ENCODE measurements around the gene KRT23.
"Not testable (repeated sequence)": the region's sequence is repeated elsewhere in the genome, so short reads cannot be mapped to it uniquely, and the experiment has no call there.

Gene KRT23

GRCh38 chr17:40936976-40937375 is 470 bp downstream of the KRT23 start:
- Histone ChIP-seq H3K9me3 (replicated peaks in 1 of 11) (no peaks in the 10 kb centered on the region), H3K9ac (no peak overlapping the region), H3K4me1 (peaks cover 0 to 4% (median 0%) of the 10 kb centered on the region in 10 experiments; a peak in 1 of 20 replicates), H3K27me3 (no peaks in the 10 kb centered on the region), H3K4me2 (no peak overlapping the region), H3K27ac (no peak overlapping the region), H4K20me1 (no peaks in the 10 kb centered on the region), H3K36me3 (no peaks in the 10 kb centered on the region), H3K4me3 (no peak overlapping the region)
- TF ChIP-seq Cebpa-rat (IDR thresholded peaks at IDR 0.05) = no peak

- H3K36me3 ChIP-seq = no peaks in the 10 kb centered on the region
- no peak overlapping the region for H3K9ac ChIP-seq
- no peaks in the 10 kb centered on the region for H3K27me3 ChIP-seq
- H3K9me3 ChIP-seq (replicated peaks in 1 of 11) = no peaks in the 10 kb centered on the region
- H3K27ac ChIP-seq = no peak overlapping the region
- H4K20me1 ChIP-seq = no peaks in the 10 kb centered on the region
- H3K4me2 ChIP-seq = no peak overlapping the region
- no peak for TF ChIP-seq Cebpa-rat (IDR thresholded peaks at IDR 0.05)
- peaks cover 0 to 4% (median 0%) of the 10 kb centered on the region in 10 experiments; a peak in 1 of 20 replicates for H3K4me1 ChIP-seq
- H3K4me3 ChIP-seq = no peak overlapping the region
These were observed 942 bp downstream of the KRT23 start for GRCh38 chr17:40936437-40936971.

- H3K4me1 ChIP-seq = peaks cover 0 to 4% (median 0%) of the 10 kb centered on the region in 10 experiments; a peak in 1 of 20 replicates
- H3K27me3 ChIP-seq = no peaks in the 10 kb centered on the region
- H3K9me3 ChIP-seq (replicated peaks in 1 of 11) = no peaks in the 10 kb centered on the region
- no peak overlapping the region for H3K4me3 ChIP-seq
- no peak overlapping the region for H3K27ac ChIP-seq
- H4K20me1 ChIP-seq = no peaks in the 10 kb centered on the region
- H3K36me3 ChIP-seq = no peaks in the 10 kb centered on the region
- no peak for TF ChIP-seq Cebpa-rat (IDR thresholded peaks at IDR 0.05)
- no peak overlapping the region for H3K9ac ChIP-seq
- no peak overlapping the region for H3K4me2 ChIP-seq
These were observed 1.8 kb downstream of the KRT23 start for GRCh38 chr17:40935624-40936023.

GRCh38 chr17:40932608-40933007 is 4.8 kb downstream of the KRT23 start:
- no peak for TF ChIP-seq Cebpa-rat (IDR thresholded peaks at IDR 0.05)
- Histone ChIP-seq H4K20me1 (no peaks in the 10 kb centered on the region), H3K27me3 (no peaks in the 10 kb centered on the region), H3K4me1 (peaks cover 0 to 4% (median 0%) of the 10 kb centered on the region in 10 experiments; a peak in 1 of 20 replicates), H3K4me3 (no peak overlapping the region), H3K36me3 (no peaks in the 10 kb centered on the region), H3K4me2 (no peak overlapping the region), H3K9ac (no peak overlapping the region), H3K9me3 (replicated peaks in 1 of 11) (no peaks in the 10 kb centered on the region), H3K27ac (no peak overlapping the region)

GRCh38 chr17:40931311-40931710 is 6.1 kb downstream of the KRT23 start:
- Histone ChIP-seq H3K9me3 (replicated peaks in 1 of 11) (no peaks in the 10 kb centered on the region), H3K4me3 (no peak overlapping the region), H3K4me1 (peaks cover 0 to under 1% (median 0%) of the 10 kb centered on the region in 10 experiments; a peak in 1 of 20 replicates), H3K9ac (no peak overlapping the region), H3K27ac (no peak overlapping the region), H4K20me1 (no peaks in the 10 kb centered on the region), H3K27me3 (no peaks in the 10 kb centered on the region), H3K36me3 (no peaks in the 10 kb centered on the region), H3K4me2 (no peak overlapping the region)
- TF ChIP-seq Cebpa-rat (IDR thresholded peaks at IDR 0.05) = no peak

- no peak overlapping the region for H3K27ac ChIP-seq
- no peaks in the 10 kb centered on the region for H3K27me3 ChIP-seq
- no peak for TF ChIP-seq Cebpa-rat (IDR thresholded peaks at IDR 0.05)
- peaks cover 0 to 20% (median 0%) of the 10 kb centered on the region in 10 experiments; a peak in 8 of 20 replicates for H3K4me1 ChIP-seq
- no peak overlapping the region for H3K9ac ChIP-seq
- H4K20me1 ChIP-seq = no peaks in the 10 kb centered on the region
- H3K36me3 ChIP-seq = no peaks in the 10 kb centered on the region
- no peak overlapping the region for H3K4me3 ChIP-seq
- H3K9me3 ChIP-seq (replicated peaks in 1 of 11) = no peaks in the 10 kb centered on the region
- H3K4me2 ChIP-seq = no peak overlapping the region
These were observed 11.1 kb downstream of the KRT23 start for GRCh38 chr17:40926341-40926740.

GRCh38 chr17:40922239-40922638 is 15.2 kb downstream of the KRT23 start:
- peak overlapping the region in 3 of 11 experiments; percentile 1 to 58 (median 9); a peak in 3 of 22 replicates for H3K9ac ChIP-seq
- H4K20me1 ChIP-seq = no peaks in the 10 kb centered on the region
- H3K27me3 ChIP-seq = no peaks in the 10 kb centered on the region
- no peak for TF ChIP-seq Cebpa-rat (IDR thresholded peaks at IDR 0.05)
- peak overlapping the region in 5 of 11 experiments; percentile 37 to 86 (median 64); a peak in 10 of 22 replicates for H3K27ac ChIP-seq
- no peaks in the 10 kb centered on the region for H3K9me3 ChIP-seq (replicated peaks in 1 of 11)
- H3K4me2 ChIP-seq = peak overlapping the region in 4 of 11 experiments; percentile 10 to 55 (median 45); a peak in 7 of 22 replicates
- H3K36me3 ChIP-seq = no peaks in the 10 kb centered on the region
- H3K4me3 ChIP-seq = no peak overlapping the region
- peaks cover 0 to 26% (median 0%) of the 10 kb centered on the region in 10 experiments; a peak in 8 of 20 replicates for H3K4me1 ChIP-seq

GRCh38 chr17:40921026-40921425 is 16.4 kb downstream of the KRT23 start:
- no peaks in the 10 kb centered on the region for H4K20me1 ChIP-seq
- H3K27me3 ChIP-seq = no peaks in the 10 kb centered on the region
- H3K9me3 ChIP-seq (replicated peaks in 1 of 11) = no peaks in the 10 kb centered on the region
- no peak for TF ChIP-seq Cebpa-rat (IDR thresholded peaks at IDR 0.05)
- no peak overlapping the region for H3K4me3 ChIP-seq
- peaks cover 0 to 37% (median 4%) of the 10 kb centered on the region in 10 experiments; a peak in 13 of 20 replicates for H3K4me1 ChIP-seq
- H3K4me2 ChIP-seq = no peak overlapping the region
- H3K36me3 ChIP-seq = no peaks in the 10 kb centered on the region
- H3K9ac ChIP-seq = no peak overlapping the region
- H3K27ac ChIP-seq = no peak overlapping the region; a peak in 2 of 22 replicates

- 0 out of 22 replicates have a peak overlapping the region, but pooled peaks of 2 of the 11 experiments have one; percentile 6 to 70 for H3K4me2 ChIP-seq
- H3K27ac ChIP-seq; H3K36me3 ChIP-seq; H3K4me3 ChIP-seq; H4K20me1 ChIP-seq; H3K27me3 ChIP-seq; H3K9ac ChIP-seq; H3K9me3 ChIP-seq (replicated peaks in 1 of 11): not testable (repeated sequence)
- peaks cover 0 to 64% (median 31%) of the 10 kb centered on the region in 10 experiments; a peak in 15 of 20 replicates for H3K4me1 ChIP-seq
These were observed 20.3 kb downstream of the KRT23 start for GRCh38 chr17:40917116-40917515.

GRCh38 chr17:40916366-40916765 is 21.1 kb downstream of the KRT23 start:
- Histone ChIP-seq H3K4me2 (peak overlapping the region in 6 of 11 experiments; percentile 17 to 70 (median 54); a peak in 10 of 22 replicates), H3K36me3 (no peaks in the 10 kb centered on the region), H3K27ac (peak overlapping the region in 4 of 11 experiments; percentile 36 to 51 (median 48); a peak in 7 of 22 replicates), H3K27me3 (no peaks in the 10 kb centered on the region), H4K20me1 (no peaks in the 10 kb centered on the region), H3K4me3 (no peak overlapping the region), H3K4me1 (peaks cover 0 to 63% (median 33%) of the 10 kb centered on the region in 10 experiments; a peak in 15 of 20 replicates), H3K9ac (no peak overlapping the region), H3K9me3 (replicated peaks in 1 of 11) (no peaks in the 10 kb centered on the region)
- TF ChIP-seq Cebpa-rat (IDR thresholded peaks at IDR 0.05) = no peak
